HCT116 (cell line): Measurements from ENCODE around the gene VAMP2. TPM values are rescaled to one million over a fixed set of nuclear protein-coding genes. Genes with fewer than 3 reads are reported as not detected.

ENCODE experiments used
- ATAC-seq: fragments of 200-7000 bp; cut with Tn5 transposase; 2 replicates; pipeline ENCODE4 v1.9.1; 2020; ENCODE audit warnings: mild to moderate bottlenecking, moderate library complexity
- BruUV-seq: library from RNA; stranded (reverse); fragments of 400-500 nt; replicated peaks from 2 replicates; lab custom pipeline; 2021; lab: Mats Ljungman, UMichigan
- CTCF ChIA-PET: fragments of 300-600 bp; sonication (Branson Sonifier 250); formaldehyde crosslinking; loops from one replicate; lab custom pipeline; 2021; ENCODE audit warnings: antibody characterized with exemption; lab: Charles Lee
- POLR2A ChIA-PET: fragments of 300-600, 350-600 bp; sonication (Branson Sonifier 250); formaldehyde crosslinking; loops from one replicate; lab custom pipeline; 2021; ENCODE audit warnings: antibody characterized with exemption; lab: Charles Lee
- RAD21 ChIA-PET, 2 experiments: fragments of 300-600 bp; sonication (Branson Sonifier 250); formaldehyde crosslinking; loops; one replicate each; lab custom pipeline; 2023; ENCODE audit warnings: low total read pairs in 2 of 2; ENCODE audit not compliant: uncharacterized antibody in 2 of 2, unreplicated experiment in 2 of 2, low non-redundant PET in 1 of 2; lab: Charles Lee
- DNase-seq: peaks from one replicate; pipeline ENCODE4 v3.0.0-alpha.2; 2010; ENCODE audit warnings: low read depth, low spot score
- H2AFZ ChIP-seq: fragments of 200-600 bp; shearing (Covaris generic), sonication (generic); 2 replicates; pipeline ENCODE4 v1.6.1; 2017; ENCODE audit warnings: low read depth, mixed run types, mixed read lengths, antibody characterized with exemption, low read length; ENCODE audit not compliant: poor library complexity, severe bottlenecking
- H3K27ac ChIP-seq: 2 replicates; pipeline ENCODE4 v1.5.1; 2012; ENCODE audit warnings: low read depth, low read length
- H3K27me3 ChIP-seq: fragments of 200-600 bp; sonication (generic); 2 replicates; pipeline ENCODE4 v1.6.1; 2016; ENCODE audit warnings: mixed run types, low read length, mixed read lengths; ENCODE audit not compliant: insufficient read depth
- H3K36me3 ChIP-seq, 2 experiments: fragments of 200-500 bp in 1 of 2; fragments of 200-600 bp in 1 of 2; sonication (Bioruptor generic) in 1 of 2; sonication (generic) in 1 of 2; 2 replicates each; pipeline versions ENCODE4 v1.5.1 to v1.6.1; 2014 to 2016; ENCODE audit warnings: low read length in 2 of 2, inconsistent platforms in 1 of 2, mixed read lengths in 1 of 2, mixed run types in 1 of 2; ENCODE audit not compliant: insufficient read depth in 2 of 2, control insufficient read depth in 1 of 2
- H3K4me1 ChIP-seq, 2 experiments: fragments of 200-600 bp in 1 of 2; sonication (generic) in 1 of 2; 2 replicates each; pipeline versions ENCODE4 v1.5.1 to v1.6.1; 2012 to 2017; ENCODE audit warnings: low read length in 2 of 2, inconsistent platforms in 1 of 2, mild to moderate bottlenecking in 1 of 2, mixed read lengths in 1 of 2, mixed run types in 1 of 2, moderate library complexity in 1 of 2; ENCODE audit not compliant: insufficient read depth in 2 of 2, control insufficient read depth in 1 of 2
- H3K4me2 ChIP-seq: fragments of 200-600 bp; sonication (generic); 2 replicates; pipeline ENCODE4 v1.6.1; 2017; ENCODE audit warnings: mixed run types, low read length, mixed read lengths
- H3K4me3 ChIP-seq, 2 experiments: fragments of 200-600 bp in 1 of 2; sonication (generic) in 1 of 2; replicated peaks in 1 of 2; 2 replicates each; pipeline ENCODE4 v1.5.1; 2011 to 2016; ENCODE audit warnings: low read length in 2 of 2, control low read depth in 1 of 2, low read depth in 1 of 2, mild to moderate bottlenecking in 1 of 2, mixed read lengths in 1 of 2, mixed run types in 1 of 2
- H3K79me2 ChIP-seq: fragments of 200-600 bp; sonication (generic); 2 replicates; pipeline ENCODE4 v1.6.1; 2017; ENCODE audit warnings: mild to moderate bottlenecking, mixed run types, low read length, moderate library complexity, mixed read lengths; ENCODE audit not compliant: insufficient read depth
- H3K9ac ChIP-seq: fragments of 200-600 bp; sonication (generic); 2 replicates; pipeline ENCODE4 v1.6.1; 2016; ENCODE audit warnings: low read length, mixed read lengths
- H3K9me2 ChIP-seq: fragments of 200-600 bp; sonication (generic), shearing (Covaris generic); 2 replicates; pipeline ENCODE4 v1.6.1; 2017; ENCODE audit warnings: mixed run types, mild to moderate bottlenecking, moderate library complexity; ENCODE audit not compliant: insufficient read depth
- H3K9me3 ChIP-seq, 2 experiments: fragments of 200-500 bp in 1 of 2; fragments of 200-600 bp in 1 of 2; sonication (Bioruptor generic) in 1 of 2; sonication (generic) in 1 of 2; 2 replicates each; pipeline ENCODE4 v1.6.1; 2014 to 2017; ENCODE audit warnings: low read length in 2 of 2, mixed read lengths in 2 of 2, inconsistent platforms in 1 of 2, low read depth in 1 of 2, mild to moderate bottlenecking in 1 of 2, mixed run types in 1 of 2, moderate library complexity in 1 of 2; ENCODE audit not compliant: control insufficient read depth in 1 of 2, insufficient read depth in 1 of 2
- H4K20me1 ChIP-seq: fragments of 200-600 bp; sonication (generic), shearing (Covaris generic); 2 replicates; pipeline ENCODE4 v1.6.1; 2017; ENCODE audit warnings: mixed run types, mild to moderate bottlenecking, moderate library complexity; ENCODE audit not compliant: insufficient read depth
- ATF3 ChIP-seq: IDR thresholded peaks from 2 replicates; pipeline ENCODE4 v1.6.1; 2012
- CBX3 ChIP-seq: IDR thresholded peaks from 2 replicates; pipeline ENCODE4 v1.6.1; 2012; ENCODE audit warnings: low read depth
- CEBPB ChIP-seq: IDR thresholded peaks from 2 replicates; pipeline ENCODE4 v1.6.1; 2012; ENCODE audit warnings: low read depth
- CTCF ChIP-seq, 3 experiments: fragments of 200-600 bp in 1 of 3; sonication (generic) in 1 of 3; IDR thresholded peaks in 2 of 3; conservative IDR thresholded peaks in 1 of 3; 2 replicates each; pipeline ENCODE4 v1.5.1; 2012 to 2017; ENCODE audit warnings: low read depth in 2 of 3, low read length in 2 of 3, antibody characterized with exemption in 1 of 3, borderline replicate concordance in 1 of 3, control low read depth in 1 of 3, mild to moderate bottlenecking in 1 of 3, mixed read lengths in 1 of 3, mixed run types in 1 of 3, moderate library complexity in 1 of 3; ENCODE audit not compliant: insufficient read depth in 1 of 3
- EGR1 ChIP-seq: IDR thresholded peaks from 2 replicates; pipeline ENCODE4 v1.6.1; 2012; ENCODE audit warnings: low read depth
- EZH2 ChIP-seq: fragments of 200-600 bp; sonication (generic); IDR thresholded peaks from 2 replicates; pipeline ENCODE4 v1.6.1; 2017; ENCODE audit warnings: antibody characterized with exemption, mixed run types
- FOSL1 ChIP-seq: IDR thresholded peaks from 2 replicates; pipeline ENCODE4 v1.6.1; 2012; ENCODE audit warnings: low read depth
- JUND ChIP-seq: IDR thresholded peaks from 2 replicates; pipeline ENCODE4 v1.6.1; 2012
- MAX ChIP-seq: IDR thresholded peaks from 2 replicates; pipeline ENCODE4 v1.6.1; 2012
- POLR2AphosphoS5 ChIP-seq: IDR thresholded peaks from 2 replicates; pipeline ENCODE4 v1.6.1; 2011; ENCODE audit warnings: mild to moderate bottlenecking, low read depth, low read length, moderate library complexity
- RAD21 ChIP-seq: IDR thresholded peaks from 2 replicates; pipeline ENCODE4 v1.6.1; 2012; ENCODE audit warnings: low read depth, mild to moderate bottlenecking
- REST ChIP-seq: IDR thresholded peaks from 2 replicates; pipeline ENCODE4 v1.6.1; 2012; ENCODE audit warnings: low read depth
- SIN3A ChIP-seq: IDR thresholded peaks from 2 replicates; pipeline ENCODE4 v1.6.1; 2012; ENCODE audit warnings: low read depth
- SP1 ChIP-seq: IDR thresholded peaks from 2 replicates; pipeline ENCODE4 v1.6.1; 2012; ENCODE audit warnings: low read depth
- SRF ChIP-seq: IDR thresholded peaks from 2 replicates; pipeline ENCODE4 v1.6.1; 2012; ENCODE audit warnings: low read depth
- TCF7L2 ChIP-seq: IDR thresholded peaks from 2 replicates; pipeline ENCODE4 v1.7.0; 2011; ENCODE audit warnings: borderline replicate concordance, inconsistent platforms; ENCODE audit not compliant: insufficient read depth, insufficient read length; ENCODE audit errors: extremely low read depth
- YY1 ChIP-seq: IDR thresholded peaks from 2 replicates; pipeline ENCODE4 v1.6.1; 2011; ENCODE audit warnings: low read length, low read depth, moderate library complexity, mild to moderate bottlenecking; ENCODE audit not compliant: insufficient replicate concordance; ENCODE audit errors: extremely low read depth
- ZBTB33 ChIP-seq: IDR thresholded peaks from 2 replicates; pipeline ENCODE4 v1.6.1; 2011; ENCODE audit warnings: mild to moderate bottlenecking, low read length, moderate library complexity; ENCODE audit not compliant: insufficient replicate concordance; ENCODE audit errors: extremely low read depth
- ZFX ChIP-seq: fragments of 450-650 bp; IDR thresholded peaks from 2 replicates; pipeline ENCODE4 v1.6.1; 2017
- ZNF274 ChIP-seq: fragments of 200-500 bp; sonication (Bioruptor generic); IDR thresholded peaks from 2 replicates; pipeline ENCODE4 v1.6.1; 2014; ENCODE audit warnings: mild to moderate bottlenecking, low read depth, low read length, inconsistent platforms
- intact Hi-C: fragments of 100-400 bp; cut with micrococcal nuclease; formaldehyde crosslinking; loops from 2 replicates; pipeline ENCODE4 v1.10.0; 2022
- total RNA-seq: library from RNA; stranded (reverse); gene quantifications from one replicate; pipeline ENCODE4 v1.2.1, GENCODE V29; 2021; ENCODE audit not compliant: unreplicated experiment

The VAMP2 gene
- total RNA-seq, 1 experiment from 2014 or later = 35.9 TPM

- RAD21 ChIA-PET = no interaction called here
- Histone ChIP-seq H3K36me3 (peaks cover 46 to 63% of the 10 kb centered on the region in 2 experiments), H3K27ac (peak overlapping the region; percentile 18; the same call in 1 of the 2 replicates), H3K79me2 (peaks cover 31% of the 10 kb centered on the region), H3K9me3 (no peaks in the 10 kb centered on the region), H4K20me1 (no peaks in the 10 kb centered on the region), H2AFZ (no peak overlapping the region), H3K4me1 (peaks cover 12 to 25% of the 10 kb centered on the region in 2 experiments), H3K27me3 (no peaks in the 10 kb centered on the region), H3K4me2 (no peak overlapping the region), H3K9me2 (no peaks in the 10 kb centered on the region)
- DNase-seq (no peak), ATAC-seq (no peak)
- POLR2A ChIA-PET = interaction anchor here (1.0 kb wide), 1 partner anchor 9 kb away, joined by 3 read pairs; no protein-coding TSS in a partner anchor
- intact Hi-C loops = no loop called here
- CTCF ChIA-PET = no interaction called here
- no TSS peak for BruUV-seq
- TF ChIP-seq SIN3A = no peak
- no peak for TF ChIP-seq REST
- TF ChIP-seq POLR2AphosphoS5 = no peak
- no peak for TF ChIP-seq SRF
- no peak for TF ChIP-seq EZH2
- no peak for TF ChIP-seq JUND
- no peak for TF ChIP-seq CTCF (IDR thresholded peaks at IDR 0.05 in 2 of 3, conservative IDR thresholded peaks at IDR 0.05 in 1 of 3; ENCODE audit: borderline replicate concordance in 1 of 3, insufficient read depth in 1 of 3, low read depth in 2 of 3, low read length in 2 of 3)
- TF ChIP-seq RAD21 = no peak
- TF ChIP-seq FOSL1 = no peak
- no peak for TF ChIP-seq CBX3
- no peak for TF ChIP-seq YY1
- no peak for TF ChIP-seq MAX
- TF ChIP-seq ZFX = no peak
- TF ChIP-seq EGR1 = no peak
- no peak for TF ChIP-seq ATF3
- TF ChIP-seq SP1 = no peak
- no peak for TF ChIP-seq ZBTB33
- TF ChIP-seq TCF7L2 = no peak
- no peak for TF ChIP-seq ZNF274
- TF ChIP-seq CEBPB = no peak
- TF ChIP-seq, all 23 proteins: peak for 0
- Histone ChIP-seq H3K4me3 (no peak overlapping the region), H3K9ac (no peak overlapping the region)
These were observed 14.8 kb downstream of the VAMP2 start for GRCh38 chr17:8147805-8148404.
